K562 (cell line): ENCODE results near the gene HCRT. TPM values are rescaled to one million over a fixed set of nuclear protein-coding genes. Genes with fewer than 3 reads are reported as not detected.

ENCODE experiments used
- ATAC-seq: fragments of 200-7000 bp; cut with Tn5 transposase; 3 replicates; pipeline ENCODE4 v1.9.1; 2020; ENCODE audit warnings: moderate library complexity
- BruUV-seq: library from RNA; stranded (reverse); fragments of 400-500 nt; replicated peaks from 2 replicates; lab custom pipeline; 2021; lab: Mats Ljungman, UMichigan
- CTCF ChIA-PET: fragments of 300-600 bp; formaldehyde crosslinking; extraction: SDS; loops from one replicate; lab custom pipeline; 2021; ENCODE audit warnings: low intra/inter-chr PET ratio; lab: Yijun Ruan, JAX
- POLR2A ChIA-PET: fragments of 300-600, 350-650 bp; sonication (Branson Sonifier 250); formaldehyde crosslinking; extraction: SDS; loops from one replicate; lab custom pipeline; 2021; ENCODE audit warnings: antibody characterized with exemption, inconsistent platforms; lab: Yijun Ruan, JAX
- DNase-seq, 4 experiments: peaks; one replicate each; pipeline versions ENCODE4 v3.0.0 to v3.0.0-alpha.2; 2011 to 2018; ENCODE audit warnings: low spot score in 3 of 4, mixed read lengths in 3 of 4; ENCODE audit errors: extremely low read depth in 1 of 4
- FAIRE-seq: peaks from 2 replicates; lab custom pipeline; 2011; peaks lifted over from hg19 to GRCh38; lab: Jason Lieb, UNC
- H2AFZ ChIP-seq: 2 replicates; pipeline ENCODE4 v1.6.0; 2011; ENCODE audit warnings: low read depth, low read length, control low read depth, inconsistent platforms
- H3K27ac ChIP-seq: fragments of 200-600 bp; 3 replicates; pipeline ENCODE4 v1.8.0; 2011; ENCODE audit warnings: low read depth, mild to moderate bottlenecking, control low read depth, inconsistent platforms, low read length, moderate library complexity, mixed read lengths; ENCODE audit errors: extremely low read depth
- H3K27me3 ChIP-seq, 2 experiments: fragments of 300-600 bp in 1 of 2; 2 replicates in 1 of 2; 3 replicates in 1 of 2; pipeline versions ENCODE4 v1.6.0 to v1.8.0; 2011; ENCODE audit warnings: inconsistent platforms in 2 of 2, low read length in 2 of 2, mild to moderate bottlenecking in 1 of 2, mixed read lengths in 1 of 2, moderate library complexity in 1 of 2; ENCODE audit not compliant: control insufficient read depth in 2 of 2, insufficient read depth in 2 of 2
- H3K36me3 ChIP-seq: fragments of 300-600 bp; 3 replicates; pipeline ENCODE4 v1.8.0; 2011; ENCODE audit warnings: mild to moderate bottlenecking, low read length, inconsistent platforms; ENCODE audit not compliant: control insufficient read depth, insufficient read depth
- H3K4me1 ChIP-seq, 2 experiments: fragments of 200-600 bp in 1 of 2; replicated peaks in 1 of 2; 2 replicates in 1 of 2; 3 replicates in 1 of 2; pipeline versions ENCODE4 v1.5.1 to v1.8.0; 2011; ENCODE audit warnings: inconsistent platforms in 2 of 2, low read length in 2 of 2, mild to moderate bottlenecking in 1 of 2, mixed read lengths in 1 of 2, moderate library complexity in 1 of 2; ENCODE audit not compliant: control insufficient read depth in 2 of 2, insufficient read depth in 2 of 2
- H3K4me2 ChIP-seq: 2 replicates; pipeline ENCODE4 v1.6.1; 2011; ENCODE audit warnings: low read length, control low read depth, inconsistent platforms, mixed read lengths; ENCODE audit not compliant: insufficient read depth
- H3K4me3 ChIP-seq: fragments of 200-600 bp; sonication (generic), shearing (Covaris generic); 2 replicates; pipeline ENCODE4 v1.5.1; 2016; ENCODE audit warnings: control low read depth, inconsistent platforms
- H3K79me2 ChIP-seq: fragments of 200-600 bp; 3 replicates; pipeline ENCODE4 v1.8.0; 2011; ENCODE audit warnings: low read length, inconsistent platforms; ENCODE audit not compliant: control insufficient read depth, insufficient read depth
- H3K9ac ChIP-seq, 2 experiments: 2 replicates each; pipeline versions ENCODE4 v1.6.0 to v1.6.1; 2011; ENCODE audit warnings: low read depth in 2 of 2, low read length in 2 of 2, control low read depth in 1 of 2, inconsistent platforms in 1 of 2, mild to moderate bottlenecking in 1 of 2, mixed read lengths in 1 of 2; ENCODE audit not compliant: insufficient read depth in 1 of 2
- H3K9me1 ChIP-seq: one replicate; pipeline ENCODE4 v1.6.0; 2011; ENCODE audit warnings: inconsistent platforms, mild to moderate bottlenecking, low read length, moderate library complexity; ENCODE audit not compliant: control insufficient read depth, insufficient read depth
- H3K9me3 ChIP-seq: replicated peaks from 2 replicates; pipeline ENCODE4 v1.5.1; 2011; ENCODE audit warnings: low read depth, low read length, inconsistent platforms; ENCODE audit not compliant: control insufficient read depth, insufficient read depth
- H4K20me1 ChIP-seq: replicated peaks from 2 replicates; pipeline ENCODE4 v1.6.1; 2011; ENCODE audit warnings: low read length, inconsistent platforms, mixed read lengths; ENCODE audit not compliant: control insufficient read depth, insufficient read depth
- CXXC5 ChIP-seq: fragments of 250-450 bp; sonication (Bioruptor Pico); IDR thresholded peaks from 2 replicates; pipeline ENCODE4 v1.8.0; 2022; ENCODE audit warnings: inconsistent platforms, mild to moderate bottlenecking, moderate library complexity
- FOXP4 ChIP-seq: sonication (generic); formaldehyde crosslinking; IDR thresholded peaks from 2 replicates; pipeline ENCODE4 v1.8.0; 2022; ENCODE audit warnings: mild to moderate bottlenecking, missing genetic modification reagents, borderline replicate concordance
- MECOM ChIP-seq: fragments of 250-450 bp; sonication (Bioruptor Pico); IDR thresholded peaks from 2 replicates; pipeline ENCODE4 v1.8.0; 2022; ENCODE audit warnings: inconsistent platforms
- MYNN ChIP-seq, 2 experiments: sonication (generic); formaldehyde crosslinking in 1 of 2; IDR thresholded peaks; 2 replicates each; pipeline versions ENCODE4 v1.5.0 to v1.6.1; 2016 to 2020; ENCODE audit warnings: antibody characterized with exemption in 1 of 2, missing genetic modification reagents in 1 of 2
- PML ChIP-seq: IDR thresholded peaks from 2 replicates; pipeline ENCODE4 v1.6.1; 2012; ENCODE audit warnings: low read length, inconsistent platforms
- RNF219 ChIP-seq: fragments of 250-450 bp; sonication (Bioruptor Pico); IDR thresholded peaks from 2 replicates; pipeline ENCODE4 v1.5.0; 2022; ENCODE audit warnings: mild to moderate bottlenecking
- TFE3 ChIP-seq: fragments of 450-650 bp; formaldehyde crosslinking; IDR thresholded peaks from 2 replicates; pipeline ENCODE4 v1.4.0; 2020; ENCODE audit warnings: mild to moderate bottlenecking, mixed read lengths
- ZNF3 ChIP-seq: fragments of 250-450 bp; sonication (Bioruptor Pico); IDR thresholded peaks from 2 replicates; pipeline ENCODE4 v1.5.0; 2021; ENCODE audit warnings: mild to moderate bottlenecking, moderate library complexity
- ZNF316 ChIP-seq: fragments of 450-650 bp; IDR thresholded peaks from 2 replicates; pipeline ENCODE4 v1.6.1; 2016
- ZNF395 ChIP-seq: fragments of 200-800 bp; sonication (Bioruptor generic); IDR thresholded peaks from 2 replicates; pipeline ENCODE4 v1.6.1; 2017; ENCODE audit warnings: missing genetic modification characterization, missing compliant biosample characterization
- ZNF639 ChIP-seq, 2 experiments: fragments of 200-800 bp in 1 of 2; sonication (Bioruptor generic) in 1 of 2; sonication (generic) in 1 of 2; formaldehyde crosslinking in 1 of 2; IDR thresholded peaks in 1 of 2; conservative IDR thresholded peaks in 1 of 2; 2 replicates each; pipeline versions ENCODE4 v1.5.0 to v1.6.1; 2016 to 2020; ENCODE audit warnings: missing compliant biosample characterization in 1 of 2, missing genetic modification characterization in 1 of 2, missing genetic modification reagents in 1 of 2
- WGBS: fragments of 100-300 bp; shearing (Covaris generic); methylation state at CpG from one replicate; pipeline ENCODE4 v1.1.6; 2016; ENCODE audit warnings: low coverage, mixed read lengths; ENCODE audit not compliant: insufficient coverage; ENCODE audit errors: missing lambda C conversion rate; 5-methylcytosine and 5-hydroxymethylcytosine counted together
- in situ Hi-C: fragments of 300-500 bp; cut with MboI; formaldehyde crosslinking; loops from 4 replicates; pipeline ENCODE4 v1.15.0; 2018; ENCODE audit warnings: inconsistent platforms, mixed read lengths
- intact Hi-C: fragments of 100-400 bp; cut with micrococcal nuclease; formaldehyde crosslinking; loops from 2 replicates; pipeline ENCODE4 v1.14.2; 2022
- polyA plus RNA-seq, 8 experiments: library from polyadenylated mRNA; depleted of rRNA in 4 of 8; stranded (reverse) in 5 of 8; unstranded in 3 of 8; fragments of >200 nt; fragmentation: Nextera tagmentation in 2 of 8; fragmentation: Illumina TruSeq in 1 of 8; extraction: Ambion mirVana in 2 of 8; extraction: Trizol in 1 of 8; gene quantifications; 2 replicates each; pipeline versions ENCODE4 v1.2.1 to v1.2.3, GENCODE V29; 2011 to 2014; ENCODE audit warnings: inconsistent platforms in 1 of 8, missing spikeins in 1 of 8
- total RNA-seq, 7 experiments: library from RNA; depleted of rRNA in 6 of 7; stranded (reverse); fragments of >200 nt in 6 of 7; fragmentation: Illumina TruSeq in 2 of 7; extraction: Trizol in 2 of 7; gene quantifications; 2 replicates each; pipeline versions ENCODE4 v1.2.1 to v1.2.3, GENCODE V29; 2011 to 2021; ENCODE audit warnings: low replicate concordance in 1 of 7

Gene HCRT
- total and polyA plus RNA-seq, 9 of the 15 experiments (the other 6 are each of a cell fraction or from before 2014, with no cell fraction given) = not detected

GRCh38 chr17:42187833-42188232, 2.6 kb upstream of the HCRT start:
- intact Hi-C loops = loop anchor here (10.0 kb wide), 1 partner anchor 217 kb away; no protein-coding TSS in a partner anchor
- peaks cover 2% of the 10 kb centered on the region; the same call in 1 of the 3 replicates for H3K36me3 ChIP-seq
- ChIA-PET CTCF (no interaction called here), POLR2A (interaction anchor here (0.6 to 1.8 kb wide), 5 partner anchors 9 to 249 kb away, joined by 3 to 5 read pairs (median 3); no protein-coding TSS in a partner anchor)
- FAIRE-seq = no peak
- no peak overlapping the region for H3K9ac ChIP-seq
- in situ Hi-C loops = no loop called here
- H3K27me3 ChIP-seq = no peaks in the 10 kb centered on the region
- H3K4me1 ChIP-seq = peaks cover 17 to 48% of the 10 kb centered on the region in 2 experiments; a peak in 4 of 5 replicates
- H3K27ac ChIP-seq = no peak overlapping the region
- TF ChIP-seq MECOM (CRISPR knock-in tag) = no peak
- no peak for TF ChIP-seq ZNF316
- TF ChIP-seq ZNF639 (CRISPR knock-in tag; conservative IDR thresholded peaks at IDR 0.05 in 1 of 2, IDR thresholded peaks at IDR 0.05 in 1 of 2) = no peak
- no peak for TF ChIP-seq FOXP4 (CRISPR knock-in tag)
- no peak for TF ChIP-seq PML
- no peak for TF ChIP-seq TFE3 (CRISPR knock-in tag)
- TF ChIP-seq ZNF395 = no peak
- no peak for TF ChIP-seq CXXC5
- no peak for TF ChIP-seq MYNN (IDR thresholded peaks at IDR 0.05)
- TF ChIP-seq MYNN (CRISPR knock-in tag; IDR thresholded peaks at IDR 0.05) = no peak
- TF ChIP-seq RNF219 = no peak
- no peak for TF ChIP-seq ZNF3 (CRISPR knock-in tag)
- TF ChIP-seq, all 486 proteins: peak for 0
- peaks cover 10% of the 10 kb centered on the region; the same call in 2 of the 3 replicates for H3K79me2 ChIP-seq
- no peak overlapping the region for H3K4me2 ChIP-seq
- no peaks in the 10 kb centered on the region for H3K9me3 ChIP-seq
- ATAC-seq = no peak
- 40% methylated on average over 2 of the region's 2 CpGs for WGBS
- H4K20me1 ChIP-seq = no peaks in the 10 kb centered on the region
- H3K9me1 ChIP-seq = no peaks in the 10 kb centered on the region
- no TSS peak for BruUV-seq
- no peak overlapping the region for H3K4me3 ChIP-seq
- DNase-seq = no peak
- H2AFZ ChIP-seq = no peak overlapping the region
